GM12892 (cell line): ENCODE results near the gene NANOGP8.
"Not testable (repeated sequence)": the region's sequence is repeated elsewhere in the genome, so short reads cannot be mapped to it uniquely, and the experiment has no call there.

ENCODE experiments used
- POLR2A ChIP-seq: IDR thresholded peaks from 2 replicates; pipeline ENCODE4 v1.6.1; 2011; ENCODE audit warnings: low read depth, low read length, control low read depth
- POLR2AphosphoS5 ChIP-seq: IDR thresholded peaks from 2 replicates; pipeline ENCODE4 v1.6.1; 2011; ENCODE audit warnings: low read depth, low read length, control low read depth
- TAF1 ChIP-seq: IDR thresholded peaks from 2 replicates; pipeline ENCODE4 v1.6.1; 2011; ENCODE audit warnings: low read depth, mild to moderate bottlenecking, control low read depth, low read length, borderline replicate concordance

DNA sequence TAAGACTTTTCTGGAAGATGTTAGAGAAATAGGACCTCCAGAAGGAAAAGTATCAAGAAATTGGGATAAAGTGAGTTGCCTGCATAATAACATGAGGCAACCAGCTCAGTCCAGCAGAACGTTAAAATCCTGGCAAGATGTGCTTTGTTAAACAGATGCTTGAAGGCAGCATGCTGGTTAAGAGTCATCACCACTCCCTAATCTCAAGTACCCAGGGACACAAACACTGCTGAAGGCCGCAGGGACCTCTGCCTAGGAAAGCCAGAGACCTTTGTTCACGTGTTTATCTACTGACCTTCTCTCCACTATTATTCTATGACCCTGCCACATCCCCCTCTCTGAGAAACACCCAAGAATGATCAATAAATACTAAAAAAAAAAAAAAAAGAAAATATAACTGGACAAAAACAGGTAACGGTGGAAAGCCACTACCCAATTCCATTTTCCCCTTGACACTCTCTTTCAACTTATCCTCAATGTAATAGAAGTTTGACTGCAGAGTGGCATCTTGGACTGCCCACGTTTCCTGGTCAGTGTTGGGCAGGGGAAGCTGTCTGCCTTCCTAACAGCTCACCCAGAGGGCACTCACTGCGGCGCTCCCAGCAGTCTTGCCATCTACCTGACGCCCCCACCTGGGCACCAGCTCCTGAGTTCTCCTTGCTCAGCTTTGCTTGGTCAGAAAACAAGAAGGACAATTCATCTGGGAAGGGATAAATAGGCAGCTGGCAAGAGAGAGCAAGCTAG, at the start of gene NANOGP8:
- not testable (repeated sequence) for TF ChIP-seq POLR2AphosphoS5, POLR2A, TAF1
